AG04450 (cell line): Measurements from ENCODE around the gene GHRL. TPM values are rescaled to one million over a fixed set of nuclear protein-coding genes. Genes with fewer than 3 reads are reported as not detected.
A peak's percentile ranks its signal among the peaks of the same experiment; 100 is the strongest.

ENCODE experiments used
- CTCF ChIA-PET: fragments of 300-600, 350-600 bp; formaldehyde crosslinking; extraction: SDS; loops from one replicate; lab custom pipeline; 2022; ENCODE audit warnings: antibody characterized with exemption, inconsistent platforms; lab: Charles Lee
- POLR2A ChIA-PET: fragments of 350-600 bp; formaldehyde crosslinking; extraction: SDS; loops from one replicate; lab custom pipeline; 2021; ENCODE audit warnings: antibody characterized with exemption, inconsistent platforms; lab: Yijun Ruan, JAX
- DNase-seq: peaks from one replicate; pipeline ENCODE4 v3.0.0-alpha.2; 2011; ENCODE audit warnings: low read depth, low spot score
- H3K27ac ChIP-seq: one replicate; pipeline ENCODE4 v1.5.1; 2012; ENCODE audit warnings: low read depth, low read length, control low read depth
- H3K27me3 ChIP-seq: one replicate; pipeline ENCODE4 v1.6.0; 2012; ENCODE audit warnings: low read length; ENCODE audit not compliant: control insufficient read depth, insufficient read depth
- H3K4me3 ChIP-seq: 2 replicates; pipeline ENCODE4 v1.5.1; 2011; ENCODE audit warnings: mild to moderate bottlenecking, low read depth, low read length, control low read depth
- H3K9me3 ChIP-seq: 2 replicates; pipeline ENCODE4 v1.5.1; 2012; ENCODE audit warnings: low read length; ENCODE audit not compliant: control insufficient read depth, insufficient read depth
- CTCF ChIP-seq: IDR thresholded peaks from 2 replicates; pipeline ENCODE4 v1.5.1; 2011; ENCODE audit warnings: low read depth, low read length, control low read depth, inconsistent platforms
- polyA plus RNA-seq: library from polyadenylated mRNA; depleted of rRNA; stranded (reverse); fragments of >200 nt; gene quantifications from 2 replicates; pipeline ENCODE4 v1.2.3, GENCODE V29; 2011

Gene GHRL
- polyA plus RNA-seq, 1 experiment, result not detected

GRCh38 chr3:10319804-10320203 lies 27.1 kb upstream of the GHRL start:
- H3K27ac ChIP-seq, result no peak overlapping the region
- POLR2A ChIA-PET, result interaction anchor here (0.6 kb wide), 1 partner anchor 885 kb away, joined by 5 read pairs; no protein-coding TSS in a partner anchor
- CTCF ChIA-PET, result no interaction called here
- peak overlapping the region; percentile 95 for H3K4me3 ChIP-seq
- no peak for DNase-seq
- no peak for TF ChIP-seq CTCF
- peaks cover 6% of the 10 kb centered on the region for H3K27me3 ChIP-seq
- peaks cover 2% of the 10 kb centered on the region; the same call in 1 of the 2 replicates for H3K9me3 ChIP-seq

- CTCF ChIA-PET, result no interaction called here
- peaks cover 2% of the 10 kb centered on the region for H3K27me3 ChIP-seq
- H3K4me3 ChIP-seq, result peak overlapping the region; percentile 95
- H3K27ac ChIP-seq, result no peak overlapping the region
- H3K9me3 ChIP-seq, result peaks cover 2% of the 10 kb centered on the region; the same call in 1 of the 2 replicates
- POLR2A ChIA-PET, result no interaction called here
- no peak for TF ChIP-seq CTCF
- no peak for DNase-seq
Measured at GRCh38 chr3:10319251-10319650, 26.5 kb upstream of the GHRL start.

DNA sequence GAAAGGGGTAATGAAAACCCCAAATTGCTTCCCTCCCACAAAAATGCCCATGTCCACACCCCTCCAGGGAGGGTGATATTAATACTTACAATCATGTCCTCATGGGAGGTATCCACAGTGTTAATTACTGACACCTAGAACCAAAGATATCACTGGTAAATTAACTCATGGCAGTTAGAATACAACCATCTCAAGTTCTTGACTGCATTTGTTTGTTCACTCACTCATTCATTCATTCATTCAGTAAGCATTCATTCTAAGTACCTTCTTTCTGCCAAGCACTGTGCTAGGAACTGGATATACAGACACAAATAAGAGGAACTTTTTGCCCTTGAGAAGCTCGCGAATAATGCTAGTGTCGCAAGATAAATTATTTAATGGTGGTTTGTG lies 25.2 kb upstream of the GHRL start:
- Histone ChIP-seq H3K9me3 (peaks cover 2% of the 10 kb centered on the region; the same call in 1 of the 2 replicates), H3K27me3 (no peaks in the 10 kb centered on the region), H3K27ac (no peak overlapping the region), H3K4me3 (no peak overlapping the region)
- TF ChIP-seq CTCF, result no peak
- ChIA-PET CTCF (no interaction called here), POLR2A (no interaction called here)
- no peak for DNase-seq

DNA sequence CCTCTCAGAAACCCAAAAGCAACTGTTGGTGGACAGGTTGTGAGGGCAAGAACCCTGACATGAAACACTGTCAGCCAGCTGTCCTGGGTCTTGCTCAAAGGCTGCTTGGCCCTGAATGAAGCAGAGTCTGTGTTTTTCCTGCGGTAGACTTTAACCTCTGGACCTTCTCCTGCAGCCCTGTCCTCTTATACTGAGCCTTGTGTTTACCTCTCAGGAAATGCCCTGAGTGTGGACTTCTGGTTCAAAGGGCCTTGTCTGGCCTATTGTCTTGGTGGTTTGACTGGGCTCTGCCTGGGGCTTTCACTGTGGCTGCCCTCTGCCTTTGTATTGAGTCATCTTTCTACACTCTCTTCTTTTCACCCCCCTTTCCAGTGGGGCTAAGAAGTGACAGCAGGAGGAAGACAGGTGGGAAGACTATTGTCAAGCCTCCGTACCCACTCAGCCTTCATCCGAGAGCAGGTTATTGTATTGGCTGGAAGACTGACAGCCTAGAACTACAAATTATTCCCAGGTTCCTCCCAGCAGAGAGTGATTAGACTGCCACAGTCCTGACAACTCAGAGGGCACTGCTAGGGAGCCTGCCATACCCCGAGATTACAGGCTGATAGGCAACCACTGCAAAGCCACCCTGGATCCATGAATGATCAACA lies 24.7 kb upstream of the GHRL start:
- ChIA-PET POLR2A (no interaction called here), CTCF (no interaction called here)
- no peak for DNase-seq
- no peak for TF ChIP-seq CTCF
- Histone ChIP-seq H3K4me3 (no peak overlapping the region), H3K27me3 (no peaks in the 10 kb centered on the region), H3K27ac (no peak overlapping the region), H3K9me3 (peaks cover 2% of the 10 kb centered on the region; the same call in 1 of the 2 replicates)

GRCh38 chr3:10315771-10316344 lies 23.1 kb upstream of the GHRL start:
- H3K4me3 ChIP-seq, result no peak overlapping the region
- no peak overlapping the region for H3K27ac ChIP-seq
- no peak for TF ChIP-seq CTCF
- peaks cover 2% of the 10 kb centered on the region; the same call in 1 of the 2 replicates for H3K9me3 ChIP-seq
- CTCF ChIA-PET, result interaction anchor here (0.6 kb wide), 1 partner anchor 30 kb away, joined by 3 read pairs; no protein-coding TSS in a partner anchor
- POLR2A ChIA-PET, result interaction anchor here (1.2 kb wide), 1 partner anchor 11 kb away, joined by 3 read pairs; no protein-coding TSS in a partner anchor
- H3K27me3 ChIP-seq, result no peaks in the 10 kb centered on the region
- DNase-seq, result no peak
